ENCODE measurements around the gene NF2. TPM values are rescaled to one million over a fixed set of nuclear protein-coding genes. Genes with fewer than 3 reads are reported as not detected.

Gene NF2
- total RNA-seq, 1 donor from 2014 or later: 43.9 TPM

DNA sequence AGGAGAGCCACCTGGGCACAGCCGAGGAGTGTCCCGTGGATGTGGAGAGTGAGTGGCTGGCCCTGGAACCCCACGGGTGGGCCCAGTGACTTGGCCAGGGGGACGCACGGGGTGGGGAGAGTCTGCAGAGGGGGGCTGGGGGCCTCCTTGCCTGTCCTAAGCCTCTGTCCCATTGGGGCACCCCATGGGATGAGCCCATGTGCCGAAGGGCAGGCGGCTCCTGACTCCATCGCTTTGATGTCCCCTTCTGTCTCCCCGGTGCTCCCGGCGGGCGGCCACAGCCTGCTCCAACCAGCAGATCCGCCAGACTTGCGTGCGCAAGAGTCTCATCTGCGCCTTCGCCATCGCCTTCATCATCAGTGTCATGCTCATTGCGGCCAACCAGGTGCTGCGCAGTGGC, 125.7 kb downstream of the NF2 start:
- DNase-seq (no peak), ATAC-seq (no peak)
- intact Hi-C loops (cut with DNase I): no loop called here
- TF ChIP-seq, protein P1, sequence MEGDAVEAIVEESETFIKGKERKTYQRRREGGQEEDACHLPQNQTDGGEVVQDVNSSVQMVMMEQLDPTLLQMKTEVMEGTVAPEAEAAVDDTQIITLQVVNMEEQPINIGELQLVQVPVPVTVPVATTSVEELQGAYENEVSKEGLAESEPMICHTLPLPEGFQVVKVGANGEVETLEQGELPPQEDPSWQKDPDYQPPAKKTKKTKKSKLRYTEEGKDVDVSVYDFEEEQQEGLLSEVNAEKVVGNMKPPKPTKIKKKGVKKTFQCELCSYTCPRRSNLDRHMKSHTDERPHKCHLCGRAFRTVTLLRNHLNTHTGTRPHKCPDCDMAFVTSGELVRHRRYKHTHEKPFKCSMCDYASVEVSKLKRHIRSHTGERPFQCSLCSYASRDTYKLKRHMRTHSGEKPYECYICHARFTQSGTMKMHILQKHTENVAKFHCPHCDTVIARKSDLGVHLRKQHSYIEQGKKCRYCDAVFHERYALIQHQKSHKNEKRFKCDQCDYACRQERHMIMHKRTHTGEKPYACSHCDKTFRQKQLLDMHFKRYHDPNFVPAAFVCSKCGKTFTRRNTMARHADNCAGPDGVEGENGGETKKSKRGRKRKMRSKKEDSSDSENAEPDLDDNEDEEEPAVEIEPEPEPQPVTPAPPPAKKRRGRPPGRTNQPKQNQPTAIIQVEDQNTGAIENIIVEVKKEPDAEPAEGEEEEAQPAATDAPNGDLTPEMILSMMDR (IDR thresholded peaks at IDR 0.05): no peak
- H3K27ac ChIP-seq: no peak overlapping the region
- H3K27me3 ChIP-seq: no peaks in the 10 kb centered on the region
- H3K4me3 ChIP-seq: no peak overlapping the region
- H3K9me3 ChIP-seq: no peaks in the 10 kb centered on the region
- H3K36me3 ChIP-seq: peaks cover 4% of the 10 kb centered on the region
- H3K4me1 ChIP-seq: no peaks in the 10 kb centered on the region

DNA sequence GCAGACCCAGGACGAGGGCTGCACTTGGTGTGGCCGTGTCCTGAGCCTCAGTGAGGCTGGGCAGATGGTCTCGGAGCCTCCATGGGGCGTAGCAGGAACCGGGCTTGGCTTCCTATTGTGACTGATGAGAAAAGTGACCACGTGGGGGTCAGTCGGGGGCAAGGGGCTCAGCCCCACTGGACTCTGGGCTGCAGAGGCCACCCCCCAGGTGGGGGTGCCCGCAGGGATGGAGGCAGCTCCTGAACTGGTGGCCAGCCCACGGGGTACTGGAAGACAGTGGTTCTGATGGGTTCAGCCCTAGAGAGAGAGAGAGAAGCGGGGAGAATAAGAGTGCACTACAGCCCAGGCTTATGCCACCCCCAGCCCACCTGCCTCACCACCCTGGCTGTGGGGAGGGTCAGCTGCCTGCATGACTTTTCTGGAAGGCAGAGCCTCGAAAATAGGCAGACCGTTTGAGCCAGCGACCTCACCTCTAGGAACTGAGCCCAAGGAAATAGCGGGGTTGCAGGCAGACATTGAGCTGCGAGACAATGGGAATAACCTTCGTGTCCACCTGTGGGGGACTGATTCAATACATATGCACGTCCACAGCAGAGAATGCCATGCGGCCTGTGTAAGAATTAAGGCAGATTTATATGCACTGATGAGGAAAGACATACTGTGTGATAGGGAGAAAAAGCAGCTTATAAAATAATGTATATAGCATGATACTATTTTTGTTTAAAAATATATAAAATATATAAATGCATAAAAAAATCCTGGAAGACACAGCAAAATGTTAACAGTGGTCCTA, 127.8 kb downstream of the NF2 start:
- Histone ChIP-seq H3K9me3 (no peaks in the 10 kb centered on the region), H3K27me3 (no peaks in the 10 kb centered on the region), H3K4me1 (no peaks in the 10 kb centered on the region), H3K27ac (no peak overlapping the region), H3K4me3 (no peak overlapping the region), H3K36me3 (peaks cover 4% of the 10 kb centered on the region)
- intact Hi-C loops (cut with DNase I): no loop called here
- DNase-seq (no peak), ATAC-seq (no peak)
- TF ChIP-seq, protein P1 (IDR thresholded peaks at IDR 0.05): no peak

DNA sequence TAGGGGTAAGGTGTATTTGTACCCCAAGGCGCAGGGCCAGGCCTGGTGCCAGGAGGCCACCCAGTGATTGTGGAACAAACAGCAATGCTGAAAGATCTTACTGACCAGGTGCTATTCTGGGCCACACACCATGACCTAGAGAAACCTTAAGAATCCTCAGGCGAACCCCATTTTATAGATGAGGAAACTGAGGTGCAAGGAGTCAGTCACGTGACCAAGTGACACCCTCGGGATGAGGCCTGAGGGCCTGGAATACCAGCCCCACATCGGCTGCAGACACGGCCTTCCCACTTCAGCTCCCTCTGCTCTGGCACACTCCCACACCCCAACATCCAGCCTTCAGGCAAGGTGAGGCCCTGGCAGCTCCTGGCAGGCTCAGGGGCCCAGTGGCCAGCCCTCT, 129.4 kb downstream of the NF2 start:
- intact Hi-C loops (cut with DNase I): no loop called here
- TF ChIP-seq, protein P1 (IDR thresholded peaks at IDR 0.05): no peak
- DNase-seq: no peak
- no peaks in the 10 kb centered on the region for H3K9me3 ChIP-seq
- H3K27me3 ChIP-seq: no peaks in the 10 kb centered on the region
- no peak overlapping the region for H3K27ac ChIP-seq
- H3K4me1 ChIP-seq: no peaks in the 10 kb centered on the region
- no peak for ATAC-seq
- no peak overlapping the region for H3K4me3 ChIP-seq
- H3K36me3 ChIP-seq: peaks cover 4% of the 10 kb centered on the region

DNA sequence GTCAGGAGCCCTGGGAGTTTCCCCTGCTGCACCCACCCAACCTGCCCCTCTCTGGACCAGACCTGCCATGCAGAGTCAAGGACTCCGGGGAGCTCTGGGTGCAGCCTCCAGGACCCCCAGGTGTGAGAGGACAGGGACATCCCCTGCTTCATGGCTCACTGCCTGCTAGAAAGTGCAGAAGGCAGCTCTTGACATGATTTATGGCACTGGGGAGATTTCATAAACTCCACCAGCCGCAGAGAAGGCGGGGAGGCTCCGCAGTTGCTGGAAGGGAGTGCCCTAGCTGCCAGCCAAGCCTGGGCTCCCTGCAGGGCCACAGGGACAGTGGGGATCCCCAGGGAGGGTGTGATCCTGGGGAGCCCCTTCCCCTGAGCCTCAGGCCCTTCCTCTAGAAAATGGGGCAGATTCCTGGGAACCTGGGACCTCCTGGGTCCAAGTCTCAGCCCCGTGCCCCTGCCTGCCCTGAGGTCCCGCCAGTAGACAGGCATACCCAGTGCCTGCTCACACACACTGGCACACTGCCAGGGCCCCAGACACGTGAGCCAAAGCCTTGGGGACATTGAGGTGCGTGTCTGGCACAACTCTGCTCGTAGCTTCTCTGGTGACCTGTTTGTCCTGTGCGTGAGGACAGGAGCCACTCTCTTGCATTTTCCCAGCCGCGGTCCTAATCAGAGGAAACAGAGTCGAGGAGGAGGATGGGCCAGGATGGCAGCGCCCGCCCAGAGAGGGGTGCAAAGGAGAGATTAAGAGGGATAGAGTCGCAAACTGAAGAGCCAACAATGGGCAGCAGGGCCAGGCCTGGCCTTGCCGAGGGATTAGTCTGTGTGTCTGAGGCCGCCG, 130.1 kb downstream of the NF2 start:
- DNase-seq (peak; percentile 61), ATAC-seq (no peak)
- Histone ChIP-seq H3K4me3 (no peak overlapping the region), H3K4me1 (no peaks in the 10 kb centered on the region), H3K9me3 (no peaks in the 10 kb centered on the region), H3K27ac (no peak overlapping the region), H3K27me3 (no peaks in the 10 kb centered on the region), H3K36me3 (peaks cover 4% of the 10 kb centered on the region)
- TF ChIP-seq, protein P1 (IDR thresholded peaks at IDR 0.05): no peak
- intact Hi-C loops (cut with DNase I): no loop called here

DNA sequence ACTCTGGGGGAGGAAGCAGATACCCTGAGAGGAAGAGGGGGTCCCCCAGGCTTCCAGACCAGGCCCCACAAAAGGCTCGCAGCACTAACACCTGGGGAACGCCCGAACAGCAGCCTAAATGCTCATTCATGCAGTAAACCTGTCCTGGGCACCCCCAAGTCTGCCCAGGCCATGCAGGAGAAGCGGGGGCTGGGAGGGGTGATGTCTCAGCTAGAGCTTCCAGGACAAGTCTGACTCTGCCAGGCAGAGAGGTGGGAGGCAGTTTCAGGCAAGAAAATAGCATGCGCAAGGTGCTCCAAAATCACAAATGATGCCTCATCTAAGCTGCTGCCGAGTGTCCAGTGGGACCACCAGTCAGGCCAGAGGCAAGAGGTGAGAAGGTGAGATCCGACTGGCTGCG, 131.0 kb downstream of the NF2 start:
- DNase-seq (no peak), ATAC-seq (no peak)
- intact Hi-C loops (cut with DNase I): no loop called here
- no peak overlapping the region for H3K27ac ChIP-seq
- no peaks in the 10 kb centered on the region for H3K9me3 ChIP-seq
- TF ChIP-seq, protein P1 (IDR thresholded peaks at IDR 0.05): no peak
- H3K4me1 ChIP-seq: no peaks in the 10 kb centered on the region
- H3K4me3 ChIP-seq: no peak overlapping the region
- peaks cover 4% of the 10 kb centered on the region for H3K36me3 ChIP-seq
- H3K27me3 ChIP-seq: no peaks in the 10 kb centered on the region
